T-helper 1 cell (primary cell): Measurements from ENCODE around the gene AACS.
"Not testable (repeated sequence)": the region's sequence is repeated elsewhere in the genome, so short reads cannot be mapped to it uniquely, and the experiment has no call there.

Experiments used
- DNase-seq, 5 donors: peaks; one replicate each; pipeline ENCODE4 v3.0.0-alpha.2; 2012 to 2020

AACS gene

DNA sequence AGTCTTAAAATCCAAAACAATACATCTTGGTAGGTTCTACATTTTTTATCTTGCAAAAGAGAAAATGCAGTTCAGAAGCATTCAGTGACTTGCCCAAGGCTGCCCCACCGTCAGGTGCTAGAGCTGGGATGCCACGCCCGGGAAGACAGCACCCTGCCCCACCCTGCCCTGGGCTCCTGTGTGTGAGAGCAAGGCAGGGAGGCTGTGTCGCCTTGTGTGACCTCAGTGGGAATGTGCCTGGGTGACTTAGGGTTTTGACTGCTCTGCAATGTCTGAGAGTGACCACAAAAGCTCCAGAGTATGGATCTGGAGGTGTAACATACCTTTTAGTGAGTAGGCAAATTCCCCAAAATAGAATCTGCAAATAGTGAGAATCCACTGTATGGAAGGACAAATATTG, 60.0 kb downstream of the AACS start:
- DNase-seq: no peak

- DNase-seq: no peak
These were observed 63.4 kb downstream of the AACS start for GRCh38 chr12:125128439-125129178.

DNA sequence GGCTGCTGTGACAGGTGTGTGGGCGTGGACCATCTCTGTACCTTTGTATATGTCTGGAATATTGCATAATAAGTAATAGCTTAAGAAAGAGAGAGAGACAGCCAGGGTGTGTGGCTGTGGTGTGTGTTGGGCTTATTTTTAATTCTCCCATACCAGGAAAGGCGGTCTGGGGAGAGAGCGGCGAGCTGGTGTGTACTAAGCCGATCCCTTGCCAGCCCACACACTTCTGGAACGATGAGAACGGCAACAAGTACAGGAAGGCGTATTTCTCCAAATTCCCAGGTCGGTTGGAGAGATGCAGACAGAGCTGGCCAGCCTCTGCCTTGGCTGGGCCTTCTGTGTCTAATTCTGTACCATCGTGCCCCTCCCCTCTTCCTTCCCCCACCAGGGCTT, 63.9 kb downstream of the AACS start:
- no peak for DNase-seq

- no peak for DNase-seq
These were observed 64.5 kb downstream of the AACS start for GRCh38 chr12:125129591-125130255.

DNA sequence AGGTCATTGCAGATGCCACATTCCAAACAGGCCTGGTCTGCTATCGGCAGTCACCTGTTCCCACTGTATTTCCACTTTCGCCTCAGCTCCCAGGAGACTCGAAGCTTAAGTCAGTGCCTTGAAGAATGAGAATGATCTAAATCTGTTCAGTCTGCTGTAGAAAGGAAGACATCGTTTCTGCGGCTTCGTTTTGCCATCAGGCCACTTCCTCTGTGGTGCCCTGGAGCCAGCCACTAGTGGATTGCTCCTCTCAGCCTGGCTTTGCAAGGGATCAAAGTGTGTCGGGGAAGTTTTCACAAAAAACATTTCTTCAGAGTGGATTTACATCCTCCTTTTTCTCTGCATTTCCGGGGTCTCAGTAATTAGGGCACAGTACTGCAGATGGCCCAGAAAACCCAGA, 66.7 kb downstream of the AACS start:
- DNase-seq: no peak

DNA sequence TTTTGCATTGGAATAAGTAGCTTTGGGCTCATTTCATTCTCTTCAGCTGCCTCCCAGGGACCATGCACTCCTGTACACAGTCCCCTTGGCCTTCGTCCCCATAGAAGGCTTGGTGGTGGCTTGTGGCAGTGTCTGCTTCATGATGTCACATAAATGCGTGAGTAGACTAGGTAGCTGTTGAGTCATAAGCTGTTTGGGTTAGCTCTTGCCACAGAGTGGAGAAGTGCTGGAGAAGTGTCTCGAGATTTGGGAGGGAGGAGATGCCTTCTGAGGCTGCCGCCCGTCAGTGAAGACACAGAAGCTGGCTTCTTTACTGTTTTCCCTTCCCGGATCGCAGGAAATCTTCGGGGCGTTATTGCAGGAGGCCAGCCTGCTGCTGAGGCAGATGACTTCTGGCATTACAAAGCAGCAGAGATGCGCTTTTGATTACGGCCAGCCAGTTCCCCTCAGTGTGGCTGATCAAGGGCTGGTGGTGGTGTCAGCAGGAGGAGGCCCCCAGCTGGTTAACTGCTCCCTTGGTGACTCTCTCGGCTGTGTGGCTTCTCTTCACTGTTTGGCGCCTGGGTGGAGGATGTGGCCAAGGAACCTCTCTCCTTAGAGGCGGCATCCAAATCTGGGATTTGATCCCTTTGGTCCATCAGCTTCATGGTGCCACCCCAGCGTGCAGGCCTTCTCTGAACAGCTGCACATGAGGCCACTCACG, 67.6 kb downstream of the AACS start:
- DNase-seq: no peak

DNA sequence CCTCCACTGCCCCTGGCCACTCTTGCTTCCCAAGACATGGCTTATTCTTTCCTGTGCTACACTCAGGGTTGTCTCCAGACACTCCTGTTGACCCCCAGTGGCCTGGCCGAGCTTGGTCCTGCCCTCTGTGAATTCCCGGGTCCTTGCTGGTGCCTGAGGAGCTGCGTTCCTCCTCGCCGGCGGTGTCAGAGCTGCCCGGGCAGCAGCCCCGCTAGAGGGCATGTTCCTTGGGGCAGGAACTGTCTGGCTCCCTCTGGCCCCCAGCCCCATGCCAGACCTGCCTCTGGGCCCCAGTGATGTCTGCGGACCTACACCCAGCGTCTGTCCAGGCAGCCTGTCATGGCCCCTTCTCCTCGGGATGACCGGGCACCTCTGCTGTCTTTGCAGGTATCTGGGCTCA, 68.4 kb downstream of the AACS start:
- no peak for DNase-seq

GRCh38 chr12:125134576-125134975, 69.3 kb downstream of the AACS start:
- no peak for DNase-seq

DNA sequence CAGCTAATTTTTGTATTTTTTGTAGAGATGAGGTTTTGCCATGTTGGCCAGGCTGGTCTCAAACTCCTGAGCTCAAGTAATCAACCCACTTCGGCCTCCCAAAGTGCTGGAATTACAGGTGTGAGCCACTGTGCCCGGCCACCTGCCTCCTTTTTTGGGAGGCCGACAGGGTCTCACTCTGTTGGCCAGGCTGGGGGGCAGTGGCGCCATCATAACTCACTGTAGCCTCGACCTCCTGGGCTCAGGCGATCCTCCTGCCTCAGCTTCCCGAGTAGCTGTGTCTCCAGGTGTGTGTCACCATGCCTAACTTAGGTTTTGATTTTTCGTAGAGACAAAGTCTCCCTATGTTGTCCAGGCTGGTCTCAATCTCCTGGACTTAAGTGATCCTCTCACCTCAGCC, 70.7 kb downstream of the AACS start:
- DNase-seq: no peak

DNA sequence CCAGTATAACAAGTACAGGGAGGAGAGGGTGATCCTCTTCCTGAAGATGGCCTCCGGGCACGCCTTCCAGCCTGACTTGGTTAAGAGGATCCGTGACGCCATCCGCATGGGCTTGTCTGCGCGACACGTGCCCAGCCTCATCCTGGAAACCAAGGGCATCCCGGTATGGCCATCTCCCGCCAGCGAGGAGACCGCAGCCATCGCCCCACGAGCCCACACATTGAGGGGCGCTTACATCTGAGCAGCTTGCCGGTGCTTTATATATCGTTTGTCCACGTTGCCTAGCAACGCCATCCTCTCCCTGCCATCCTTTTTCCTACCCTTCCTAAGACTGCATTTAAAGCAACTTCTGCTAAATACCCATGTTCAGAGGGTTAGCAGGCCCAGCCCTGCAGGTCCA, 71.5 kb downstream of the AACS start:
- DNase-seq: no peak

DNA sequence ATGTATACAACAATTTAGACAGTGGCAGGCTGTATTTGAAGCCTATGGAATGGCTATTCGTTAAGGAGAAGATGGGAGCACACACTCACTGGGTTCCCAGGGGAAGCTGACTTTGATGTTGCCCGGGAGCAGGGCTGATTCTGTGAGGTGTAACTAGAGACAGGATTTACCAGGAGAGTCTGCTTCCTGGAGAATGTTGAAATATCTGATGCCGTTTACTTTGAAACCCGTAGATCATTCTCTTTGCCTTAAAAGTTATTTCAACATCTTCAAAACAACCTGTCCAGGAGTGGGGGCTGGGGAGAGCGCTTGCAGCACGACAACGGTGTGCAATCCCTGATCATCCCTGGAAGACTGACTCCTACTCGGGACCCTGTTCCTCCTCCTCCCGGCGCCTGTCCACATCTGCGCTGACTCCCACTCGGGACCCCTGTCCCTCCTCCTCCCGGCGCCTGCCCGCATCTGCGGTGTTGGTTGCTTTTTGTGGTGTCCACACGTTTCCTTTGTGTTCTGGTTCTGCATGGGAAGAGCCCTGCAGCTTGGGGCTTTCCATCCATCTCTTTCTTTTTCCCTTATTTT, 72.6 kb downstream of the AACS start:
- DNase-seq: no peak

DNA sequence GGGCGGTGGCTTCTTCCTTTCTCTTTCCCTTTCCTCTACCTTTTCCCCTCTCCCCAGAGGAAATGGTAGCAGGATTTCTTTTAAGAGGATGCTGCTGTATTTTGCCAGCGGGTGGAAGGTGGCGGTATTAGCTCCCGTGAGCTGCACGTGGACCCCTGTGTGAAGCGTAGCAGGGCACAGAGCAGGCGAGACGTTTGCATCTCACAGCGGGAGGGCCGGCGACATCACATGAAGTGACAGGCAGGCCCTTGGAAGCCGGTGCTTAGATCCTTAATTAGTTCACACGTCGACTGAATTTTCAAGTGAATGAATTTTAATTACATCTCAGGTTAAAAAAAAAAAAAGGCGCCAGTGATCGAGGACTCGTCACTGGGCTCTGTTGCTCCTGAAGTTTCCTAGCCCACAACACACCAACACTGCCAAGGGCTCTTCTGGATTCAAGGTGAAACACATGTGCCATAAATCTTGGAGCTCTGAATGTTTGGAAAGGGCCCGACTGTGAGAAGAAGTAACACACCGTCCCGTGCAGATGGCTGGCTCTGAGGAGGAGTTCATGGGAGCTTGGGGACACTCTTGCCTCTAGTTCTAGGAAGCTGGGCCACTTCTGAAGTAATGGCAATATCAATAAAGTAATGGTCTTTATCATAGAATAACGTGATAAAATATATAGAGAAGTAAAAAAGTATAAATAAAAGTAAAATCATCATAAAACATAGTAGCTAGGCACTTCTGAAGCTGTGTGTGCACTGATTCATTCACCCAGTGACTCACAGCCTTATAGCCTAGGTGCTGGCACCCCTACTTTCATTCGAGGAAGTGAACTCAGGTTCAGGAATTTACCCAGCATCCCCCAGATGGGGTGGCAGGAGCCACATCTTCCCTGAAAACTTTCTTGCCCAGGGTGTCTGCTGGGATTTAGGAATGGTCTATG, 75.3 kb downstream of the AACS start:
- DNase-seq: no peak

- DNase-seq: not testable (repeated sequence)
These were observed 76.0 kb downstream of the AACS start for GRCh38 chr12:125141210-125141573.

GRCh38 chr12:125142601-125143000, 77.4 kb downstream of the AACS start:
- DNase-seq: no peak

DNA sequence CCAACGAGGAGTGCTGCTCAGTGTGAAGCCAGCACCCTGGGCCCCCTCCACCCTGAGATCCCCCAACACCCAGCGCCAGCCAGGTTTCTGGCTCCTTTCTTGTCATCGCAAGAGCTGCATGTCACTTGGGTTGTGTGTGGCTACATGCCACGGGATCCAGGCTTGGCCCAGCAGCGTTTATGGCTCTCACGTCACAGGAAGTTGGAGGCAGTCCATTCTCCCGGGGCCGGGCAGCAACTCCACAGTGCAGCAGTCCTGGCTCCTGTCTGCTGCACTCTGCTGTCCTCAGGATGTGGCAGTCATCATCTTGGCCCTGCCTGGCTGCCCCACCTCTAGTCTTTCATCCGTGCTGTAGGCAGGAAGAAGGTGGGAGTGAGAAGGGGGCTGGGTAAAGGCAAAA, 78.3 kb downstream of the AACS start:
- DNase-seq: no peak

GRCh38 chr12:125145196-125145595, 80.0 kb downstream of the AACS start:
- DNase-seq: no peak

- no peak for DNase-seq
These were observed 83.1 kb downstream of the AACS start for GRCh38 chr12:125148316-125148715.

GRCh38 chr12:125149160-125150108, 84.2 kb downstream of the AACS start:
- no peak for DNase-seq

- no peak for DNase-seq
These were observed 86.0 kb downstream of the AACS start for GRCh38 chr12:125151284-125151683.

DNA sequence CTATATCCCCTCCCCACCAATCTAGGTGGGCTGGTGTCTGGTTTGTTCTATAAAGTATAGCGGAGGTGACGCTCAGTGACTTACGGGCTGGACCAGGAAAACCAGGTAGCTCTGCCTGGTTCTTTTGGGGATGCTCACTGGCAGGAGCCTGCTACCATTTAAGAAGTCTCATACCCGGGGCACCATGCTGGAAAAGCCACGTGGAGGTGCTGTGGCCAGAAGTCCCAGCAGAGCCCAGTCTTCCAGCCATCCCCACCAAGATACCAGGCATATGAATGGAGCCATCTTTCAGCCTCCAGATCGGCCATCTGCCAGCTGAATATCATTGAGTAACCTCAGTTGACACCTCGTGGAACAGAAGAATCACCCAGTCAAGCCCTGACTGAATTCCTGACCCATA, 87.2 kb downstream of the AACS start:
- DNase-seq: no peak

- DNase-seq: no peak
These were observed 90.1 kb downstream of the AACS start for GRCh38 chr12:125155366-125155765.
